Activated effector memory CD4-positive, alpha-beta T cell treated with anti-CD3 and anti-CD28 coated beads, Interleukin-2, amount 50 U/mL, for 16 hours (primary cell): ENCODE results near the gene NCOA1.
"Not testable (repeated sequence)": the region's sequence is repeated elsewhere in the genome, so short reads cannot be mapped to it uniquely, and the experiment has no call there.

Experiments used
- DNase-seq: peaks from one replicate; pipeline ENCODE4 v3.0.0-alpha.2; 2020

Gene NCOA1

GRCh38 chr2:24586955-24587354 is 95.9 kb downstream of the NCOA1 start:
- DNase-seq, result peak; percentile 64

- no peak for DNase-seq
These were observed 97.2 kb downstream of the NCOA1 start for GRCh38 chr2:24588294-24588693.

GRCh38 chr2:24592441-24593100 is 101.5 kb downstream of the NCOA1 start:
- no peak for DNase-seq

GRCh38 chr2:24594283-24594682 is 103.2 kb downstream of the NCOA1 start:
- no peak for DNase-seq

GRCh38 chr2:24597181-24597870 is 106.3 kb downstream of the NCOA1 start:
- DNase-seq, result no peak

- not testable (repeated sequence) for DNase-seq
These were observed 109.1 kb downstream of the NCOA1 start for GRCh38 chr2:24600140-24600539.

GRCh38 chr2:24611631-24612030 is 120.6 kb downstream of the NCOA1 start:
- no peak for DNase-seq

- DNase-seq, result peak; percentile 63
These were observed 122.2 kb downstream of the NCOA1 start for GRCh38 chr2:24613154-24613814.

- no peak for DNase-seq
These were observed 125.6 kb downstream of the NCOA1 start for GRCh38 chr2:24616616-24617015.

- DNase-seq, result no peak
These were observed 126.4 kb downstream of the NCOA1 start for GRCh38 chr2:24617424-24617823.

- DNase-seq, result no peak
These were observed 127.1 kb downstream of the NCOA1 start for GRCh38 chr2:24618144-24618543.

GRCh38 chr2:24618680-24619079 is 127.6 kb downstream of the NCOA1 start:
- no peak for DNase-seq

- DNase-seq, result no peak
These were observed 129.9 kb downstream of the NCOA1 start for GRCh38 chr2:24620936-24621335.

GRCh38 chr2:24621779-24622538 is 130.9 kb downstream of the NCOA1 start:
- no peak for DNase-seq

GRCh38 chr2:24623535-24623934 is 132.5 kb downstream of the NCOA1 start:
- DNase-seq, result no peak

GRCh38 chr2:24625728-24626127 is 134.7 kb downstream of the NCOA1 start:
- DNase-seq, result no peak

- DNase-seq, result no peak
These were observed 135.1 kb downstream of the NCOA1 start for GRCh38 chr2:24626131-24626530.

GRCh38 chr2:24628746-24629145 is 137.7 kb downstream of the NCOA1 start:
- no peak for DNase-seq

GRCh38 chr2:24632172-24632571 is 141.1 kb downstream of the NCOA1 start:
- no peak for DNase-seq

GRCh38 chr2:24635181-24635580 is 144.1 kb downstream of the NCOA1 start:
- DNase-seq, result no peak

GRCh38 chr2:24638568-24638967 is 147.5 kb downstream of the NCOA1 start:
- no peak for DNase-seq

GRCh38 chr2:24642351-24642750 is 151.3 kb downstream of the NCOA1 start:
- no peak for DNase-seq

GRCh38 chr2:24643051-24643450 is 152.0 kb downstream of the NCOA1 start:
- no peak for DNase-seq
